DOHH2 (cell line): ENCODE results near the gene TULP1.

ENCODE experiments used
- EZH2phosphoT487 ChIP-seq: fragments of 200-600 bp; sonication (generic); IDR thresholded peaks from 2 replicates; pipeline ENCODE4 v1.6.1; 2017; ENCODE audit warnings: borderline replicate concordance, mild to moderate bottlenecking, antibody characterized with exemption, low read length, moderate library complexity, mixed read lengths
- TF ChIP-seq, protein P1 (sequence below): fragments of 200-600 bp; sonication (generic); IDR thresholded peaks from one replicate; pipeline ENCODE4 v1.5.1; 2014; ENCODE audit warnings: antibody characterized with exemption, mild to moderate bottlenecking, low read depth, low read length; ENCODE audit not compliant: poor library complexity, severe bottlenecking

DNA sequence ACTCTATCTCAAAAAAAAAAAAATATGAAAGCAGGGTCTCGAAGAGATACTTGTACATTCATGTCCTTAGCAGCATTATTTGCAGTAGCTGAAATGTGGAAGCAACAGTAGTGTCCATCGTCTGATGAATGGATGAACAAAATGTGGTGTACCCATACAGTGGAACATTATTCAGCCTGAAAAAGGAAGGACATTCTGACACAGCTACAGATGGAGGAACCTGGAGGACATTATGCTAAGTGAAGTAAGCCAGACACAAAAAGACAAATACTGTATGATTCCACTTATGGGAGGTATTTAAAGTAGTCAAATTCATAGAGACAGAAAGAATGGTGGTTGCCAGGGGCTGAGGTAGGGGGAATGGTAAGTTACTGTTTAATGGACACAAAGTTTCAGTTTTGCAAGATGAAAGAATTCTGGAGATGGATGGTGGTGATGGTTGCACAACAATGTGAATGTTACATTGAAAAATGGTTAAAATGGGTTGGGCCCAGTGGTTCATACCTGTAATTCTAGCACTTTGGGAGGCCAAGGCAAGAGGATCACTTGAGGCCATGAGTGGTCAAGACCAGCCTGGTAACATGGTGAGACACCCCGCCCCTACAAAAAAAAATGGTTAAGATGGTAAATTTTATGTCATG lies 11.8 kb upstream of the TULP1 start:
- TF ChIP-seq, protein P1, sequence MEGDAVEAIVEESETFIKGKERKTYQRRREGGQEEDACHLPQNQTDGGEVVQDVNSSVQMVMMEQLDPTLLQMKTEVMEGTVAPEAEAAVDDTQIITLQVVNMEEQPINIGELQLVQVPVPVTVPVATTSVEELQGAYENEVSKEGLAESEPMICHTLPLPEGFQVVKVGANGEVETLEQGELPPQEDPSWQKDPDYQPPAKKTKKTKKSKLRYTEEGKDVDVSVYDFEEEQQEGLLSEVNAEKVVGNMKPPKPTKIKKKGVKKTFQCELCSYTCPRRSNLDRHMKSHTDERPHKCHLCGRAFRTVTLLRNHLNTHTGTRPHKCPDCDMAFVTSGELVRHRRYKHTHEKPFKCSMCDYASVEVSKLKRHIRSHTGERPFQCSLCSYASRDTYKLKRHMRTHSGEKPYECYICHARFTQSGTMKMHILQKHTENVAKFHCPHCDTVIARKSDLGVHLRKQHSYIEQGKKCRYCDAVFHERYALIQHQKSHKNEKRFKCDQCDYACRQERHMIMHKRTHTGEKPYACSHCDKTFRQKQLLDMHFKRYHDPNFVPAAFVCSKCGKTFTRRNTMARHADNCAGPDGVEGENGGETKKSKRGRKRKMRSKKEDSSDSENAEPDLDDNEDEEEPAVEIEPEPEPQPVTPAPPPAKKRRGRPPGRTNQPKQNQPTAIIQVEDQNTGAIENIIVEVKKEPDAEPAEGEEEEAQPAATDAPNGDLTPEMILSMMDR = no peak
- TF ChIP-seq EZH2phosphoT487 = no peak
